ENCODE measurements around the gene SAMD4A.
A peak's percentile ranks its signal among the peaks of the same experiment; 100 is the strongest.

Gene SAMD4A

DNA sequence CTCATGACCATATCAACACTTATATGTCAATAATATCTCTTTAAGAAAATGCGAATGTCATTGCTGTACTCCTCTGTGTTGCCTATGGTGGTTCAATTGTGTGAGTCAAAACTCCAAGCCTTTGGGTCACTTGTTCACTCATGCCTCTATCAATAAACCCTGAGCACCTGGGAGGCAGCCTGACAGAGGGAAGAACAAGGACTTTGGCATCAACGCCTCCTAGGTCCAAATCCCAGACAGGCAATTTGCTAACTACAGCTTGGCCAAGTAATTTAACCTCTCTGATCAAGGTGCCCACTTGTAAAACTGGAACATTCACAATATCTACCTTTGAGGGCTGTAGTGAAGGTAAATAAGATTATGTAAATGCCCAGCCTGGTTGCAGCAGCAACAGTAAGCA is 137.8 kb downstream of the SAMD4A start:
- no peak for TF ChIP-seq ZNF274 (IDR thresholded peaks at IDR 0.05; ENCODE audit: low read depth, low read length)
- H3K4me3 ChIP-seq (ENCODE audit: low read length) = no peak overlapping the region

DNA sequence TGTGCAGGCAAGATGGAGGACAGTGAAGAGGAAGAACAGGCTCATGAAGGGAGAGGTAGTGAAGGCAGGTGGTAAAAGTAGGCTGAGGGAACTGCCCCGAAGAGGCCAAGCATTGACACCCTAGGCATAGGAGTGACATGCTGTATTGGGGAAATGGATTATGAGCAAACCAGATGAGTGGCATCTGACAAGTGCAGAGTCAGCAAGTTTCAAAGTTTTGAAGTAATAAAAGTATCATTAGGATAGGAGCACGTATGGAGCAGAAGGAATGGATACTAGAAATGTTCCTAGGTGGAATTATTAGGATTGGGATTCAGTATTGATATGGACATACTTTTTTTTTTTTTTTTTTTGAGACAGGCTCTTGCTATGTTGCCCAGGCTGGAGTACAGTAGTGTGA is 139.8 kb downstream of the SAMD4A start:
- no peak overlapping the region for H3K4me3 ChIP-seq (ENCODE audit: low read length)
- TF ChIP-seq ZNF274 (IDR thresholded peaks at IDR 0.05; ENCODE audit: low read depth, low read length) = no peak

- TF ChIP-seq ZNF274 (IDR thresholded peaks at IDR 0.05; ENCODE audit: low read depth, low read length) = no peak
- H3K4me3 ChIP-seq (ENCODE audit: low read length) = no peak overlapping the region
These were observed 141.2 kb downstream of the SAMD4A start for GRCh38 chr14:54708161-54708560.

GRCh38 chr14:54708982-54709381 is 142.1 kb downstream of the SAMD4A start:
- no peak overlapping the region for H3K4me3 ChIP-seq (ENCODE audit: low read length)
- TF ChIP-seq ZNF274 (IDR thresholded peaks at IDR 0.05; ENCODE audit: low read depth, low read length) = no peak

DNA sequence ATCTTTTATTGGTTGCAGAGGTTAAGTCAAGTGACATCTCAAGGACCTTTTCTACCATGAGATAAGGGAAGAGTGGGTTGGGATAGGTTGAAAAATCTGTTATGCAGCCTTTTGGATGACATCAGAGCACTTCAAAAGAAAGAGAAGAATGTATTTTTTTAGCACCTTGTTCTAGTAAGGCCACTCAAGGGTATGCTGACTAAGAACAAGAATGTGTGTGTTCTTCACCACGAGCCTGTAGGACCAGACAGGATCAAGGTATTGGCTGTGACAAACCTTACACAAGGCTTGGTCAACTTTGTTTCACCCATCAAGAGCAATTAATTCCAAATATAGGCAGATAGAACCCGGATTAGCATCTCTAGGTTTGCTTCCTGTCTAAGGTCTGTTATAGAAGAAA is 142.5 kb downstream of the SAMD4A start:
- no peak overlapping the region for H3K4me3 ChIP-seq (ENCODE audit: low read length)
- TF ChIP-seq ZNF274 (IDR thresholded peaks at IDR 0.05; ENCODE audit: low read depth, low read length) = no peak

DNA sequence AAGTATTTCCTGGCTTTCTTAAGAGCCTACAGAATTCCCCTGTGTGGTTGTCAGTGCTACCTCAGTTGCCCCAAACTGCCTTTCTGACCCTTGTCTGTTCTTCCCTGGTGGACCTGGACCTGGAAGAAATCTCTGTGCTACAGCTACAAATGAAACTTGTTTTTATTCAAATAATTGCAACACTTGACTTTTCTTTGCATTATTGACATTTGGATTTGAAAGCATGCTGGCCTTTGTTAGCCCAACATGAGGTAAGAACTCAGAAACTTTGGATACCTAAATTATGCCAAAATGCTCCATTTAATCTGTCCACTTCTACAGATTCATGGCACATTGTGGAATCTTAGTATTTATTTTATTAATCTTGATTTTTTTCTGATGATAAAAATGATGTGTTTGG is 142.9 kb downstream of the SAMD4A start:
- TF ChIP-seq ZNF274 (IDR thresholded peaks at IDR 0.05; ENCODE audit: low read depth, low read length) = no peak
- no peak overlapping the region for H3K4me3 ChIP-seq (ENCODE audit: low read length)

DNA sequence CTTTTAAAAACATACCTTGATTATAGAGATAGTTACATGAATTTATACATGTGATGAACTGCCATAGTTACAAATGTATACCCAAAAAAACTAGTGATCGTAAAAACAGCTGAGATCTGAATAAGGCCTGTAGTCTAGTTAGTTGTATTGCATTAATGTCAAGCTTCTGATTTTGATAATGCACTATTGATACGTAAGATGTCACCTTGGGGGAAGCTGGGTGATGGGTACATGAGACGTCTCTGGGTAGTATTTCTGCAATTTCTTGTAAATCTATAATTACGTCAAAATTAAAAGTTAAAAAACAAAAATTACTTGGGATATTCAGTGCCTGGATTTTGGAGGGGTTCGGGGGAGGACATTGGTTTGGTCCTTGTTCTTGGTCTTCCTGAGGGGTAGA is 144.4 kb downstream of the SAMD4A start:
- H3K4me3 ChIP-seq (ENCODE audit: low read length) = no peak overlapping the region
- no peak for TF ChIP-seq ZNF274 (IDR thresholded peaks at IDR 0.05; ENCODE audit: low read depth, low read length)

DNA sequence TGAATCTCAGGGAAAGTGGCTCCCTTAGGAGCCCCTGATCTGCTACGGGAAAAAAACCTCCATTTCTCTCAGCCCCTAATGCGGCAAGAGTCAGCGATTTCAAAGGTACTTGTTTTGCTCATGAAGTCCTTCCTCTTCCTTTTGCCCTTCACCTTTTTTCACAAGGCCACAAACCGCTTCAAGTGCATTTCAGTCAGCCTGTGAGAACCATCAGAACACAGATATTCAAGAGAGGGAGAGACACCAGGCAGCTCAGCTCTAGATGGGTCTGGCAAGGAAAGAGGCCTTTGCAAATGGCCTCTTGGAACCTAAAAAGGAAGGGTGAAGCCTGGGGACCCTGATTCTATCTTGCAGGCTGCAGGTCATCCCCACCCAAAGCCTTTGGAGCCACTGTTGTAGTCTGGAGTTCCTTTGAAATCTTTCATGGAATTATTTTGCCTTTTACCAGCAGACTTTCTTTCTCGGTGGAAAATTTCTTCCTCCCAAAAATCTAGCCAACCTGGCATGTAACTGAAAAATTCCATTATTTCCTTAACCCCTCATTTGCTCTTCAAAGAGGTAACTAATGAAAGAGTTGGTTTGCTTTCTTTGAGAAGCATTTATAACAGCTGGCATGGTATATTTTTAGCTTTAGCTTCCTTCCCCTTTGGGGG is 145.0 kb downstream of the SAMD4A start:
- no peak overlapping the region; the same call in 1 of the 2 replicates for H3K4me3 ChIP-seq (ENCODE audit: low read length)
- TF ChIP-seq ZNF274 (IDR thresholded peaks at IDR 0.05; ENCODE audit: low read depth, low read length) = no peak

GRCh38 chr14:54712465-54713200 is 145.7 kb downstream of the SAMD4A start:
- H3K4me3 ChIP-seq (ENCODE audit: low read length) = peak overlapping the region; percentile 28; the same call in 1 of the 2 replicates
- no peak for TF ChIP-seq ZNF274 (IDR thresholded peaks at IDR 0.05; ENCODE audit: low read depth, low read length)

DNA sequence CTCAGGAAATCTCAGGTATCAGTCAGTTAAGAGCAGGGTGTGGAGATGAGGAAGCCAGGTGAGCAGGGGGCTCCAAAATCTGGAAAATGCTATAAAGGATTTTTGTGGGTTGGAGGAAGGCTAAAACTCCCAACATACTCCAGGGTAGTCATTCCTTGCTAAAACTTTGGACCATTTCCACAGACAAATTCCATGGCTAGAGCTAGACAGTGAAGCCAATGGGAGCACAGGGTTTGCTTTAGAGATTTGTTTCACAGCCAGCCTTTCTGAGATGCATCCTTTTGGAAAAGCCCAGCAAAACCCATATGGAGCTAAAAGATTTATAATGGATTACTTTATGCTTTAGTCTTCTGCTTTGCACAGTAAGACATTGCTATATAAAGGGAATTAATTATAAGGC is 146.5 kb downstream of the SAMD4A start:
- H3K4me3 ChIP-seq (ENCODE audit: low read length) = no peak overlapping the region
- TF ChIP-seq ZNF274 (IDR thresholded peaks at IDR 0.05; ENCODE audit: low read depth, low read length) = no peak

DNA sequence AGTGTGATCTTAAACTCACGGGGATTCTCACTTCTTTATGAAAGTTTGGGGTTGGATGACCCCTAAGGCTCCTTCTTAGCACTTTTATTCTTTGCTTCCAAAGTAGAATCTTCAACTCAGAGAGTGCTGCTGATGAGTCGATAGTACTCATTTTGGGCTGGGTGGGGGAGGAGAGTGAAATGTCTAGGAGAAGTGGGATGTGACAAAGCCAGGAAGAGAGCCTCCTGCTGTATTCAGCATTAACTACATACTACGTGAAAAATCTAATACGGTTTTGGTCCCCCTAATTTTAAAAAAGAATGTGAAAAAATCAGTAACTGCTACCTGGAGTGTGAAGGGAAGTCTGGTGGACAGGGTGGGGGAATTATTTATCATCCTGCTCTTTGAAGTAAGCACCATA is 148.3 kb downstream of the SAMD4A start:
- no peak overlapping the region for H3K4me3 ChIP-seq (ENCODE audit: low read length)
- TF ChIP-seq ZNF274 (IDR thresholded peaks at IDR 0.05; ENCODE audit: low read depth, low read length) = no peak

DNA sequence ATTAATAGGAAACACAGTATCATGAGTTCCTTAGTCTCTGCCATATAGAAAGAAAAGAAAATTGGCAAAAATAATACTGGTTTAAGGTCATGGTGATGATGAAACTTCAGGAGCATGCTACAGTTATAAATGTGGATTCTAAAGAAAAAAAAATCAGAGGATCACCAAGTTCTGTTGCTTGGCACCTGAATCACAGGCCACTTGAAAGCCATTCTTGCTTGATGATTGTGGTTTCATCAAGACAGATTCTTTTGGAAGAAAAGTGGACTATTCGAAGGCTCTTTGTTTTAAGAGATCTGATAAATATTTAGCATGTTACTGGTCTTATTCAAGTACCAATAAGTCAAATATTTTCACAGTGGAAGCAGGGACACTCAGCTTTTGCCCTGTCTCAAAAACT is 148.9 kb downstream of the SAMD4A start:
- no peak for TF ChIP-seq ZNF274 (IDR thresholded peaks at IDR 0.05; ENCODE audit: low read depth, low read length)
- H3K4me3 ChIP-seq (ENCODE audit: low read length) = no peak overlapping the region

DNA sequence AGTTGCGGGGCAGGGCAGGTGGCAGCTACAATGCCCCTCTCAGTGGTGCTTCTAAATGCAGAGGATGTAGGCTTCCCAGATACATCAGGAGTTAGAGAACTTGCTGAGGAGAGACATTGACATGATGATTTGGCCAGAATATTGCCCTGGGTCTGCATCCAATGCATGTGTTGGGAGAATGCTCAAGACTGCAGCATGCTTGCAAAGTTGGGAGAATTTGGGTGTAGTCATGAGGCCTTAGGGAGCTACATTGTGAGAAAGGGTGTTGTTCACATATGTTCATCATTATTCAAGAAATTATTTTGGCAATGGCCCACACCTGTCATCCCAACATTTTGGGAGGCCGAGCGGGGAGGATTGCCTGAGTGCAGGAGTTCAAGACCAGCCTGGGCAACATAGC is 149.9 kb downstream of the SAMD4A start:
- TF ChIP-seq ZNF274 (IDR thresholded peaks at IDR 0.05; ENCODE audit: low read depth, low read length) = no peak

DNA sequence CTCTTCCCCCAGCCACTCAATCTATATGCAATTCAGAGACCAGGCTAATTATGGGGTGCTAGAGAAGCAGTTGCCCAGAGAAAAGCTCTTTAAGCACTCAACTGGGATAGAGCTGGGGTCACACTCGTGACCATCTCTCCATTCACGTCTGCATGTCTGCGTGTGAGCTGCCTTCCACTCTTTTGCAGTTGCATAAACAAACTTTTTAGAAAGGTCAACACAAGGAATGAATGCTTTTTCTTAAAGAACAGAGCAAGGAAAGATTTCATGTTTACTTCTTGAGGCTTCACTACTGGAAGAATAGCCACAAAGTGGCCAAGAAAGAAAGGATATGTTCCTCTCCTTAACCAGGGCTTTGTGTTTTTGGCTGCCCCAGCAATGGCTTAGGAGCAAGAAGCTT is 151.1 kb downstream of the SAMD4A start:
- H3K4me3 ChIP-seq (ENCODE audit: low read length) = no peak overlapping the region
- no peak for TF ChIP-seq ZNF274 (IDR thresholded peaks at IDR 0.05; ENCODE audit: low read depth, low read length)

More for the DNA sequence above, 149.9 kb downstream of the SAMD4A start:
- H3K4me3 ChIP-seq (ENCODE audit: low read length) = no peak overlapping the region

DNA sequence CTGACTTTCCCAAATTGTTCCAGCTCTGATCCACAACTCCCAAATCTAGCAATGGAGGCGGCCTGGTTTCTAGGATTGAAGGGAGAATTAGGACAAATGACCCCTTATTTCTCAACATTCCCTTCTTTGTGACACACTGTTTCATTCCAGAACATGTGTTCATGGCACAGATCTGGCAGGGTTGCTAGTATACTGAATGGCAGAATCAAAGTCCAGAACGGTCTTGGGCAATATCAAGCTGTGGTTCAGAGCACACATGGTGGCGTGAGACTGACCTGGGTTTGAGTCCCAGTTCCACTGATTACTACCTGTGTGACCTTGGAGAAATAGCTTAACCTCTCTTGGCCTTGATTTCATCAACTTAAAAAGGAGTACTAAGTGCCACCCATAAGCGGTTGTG is 152.5 kb downstream of the SAMD4A start:
- TF ChIP-seq ZNF274 (IDR thresholded peaks at IDR 0.05; ENCODE audit: low read depth, low read length) = no peak
- H3K4me3 ChIP-seq (ENCODE audit: low read length) = no peak overlapping the region

All from GM08714 (cell line).